ENCODE measurements around the gene TUBB. TPM values are rescaled to one million over a fixed set of nuclear protein-coding genes. Genes with fewer than 3 reads are reported as not detected.
A peak's percentile ranks its signal among the peaks of the same experiment; 100 is the strongest.

TUBB gene
- total and polyA plus RNA-seq, 9 of the 15 experiments (the other 6 are each of a cell fraction or from before 2014, with no cell fraction given): 971 to 2,870 (median 1,478) TPM

DNA sequence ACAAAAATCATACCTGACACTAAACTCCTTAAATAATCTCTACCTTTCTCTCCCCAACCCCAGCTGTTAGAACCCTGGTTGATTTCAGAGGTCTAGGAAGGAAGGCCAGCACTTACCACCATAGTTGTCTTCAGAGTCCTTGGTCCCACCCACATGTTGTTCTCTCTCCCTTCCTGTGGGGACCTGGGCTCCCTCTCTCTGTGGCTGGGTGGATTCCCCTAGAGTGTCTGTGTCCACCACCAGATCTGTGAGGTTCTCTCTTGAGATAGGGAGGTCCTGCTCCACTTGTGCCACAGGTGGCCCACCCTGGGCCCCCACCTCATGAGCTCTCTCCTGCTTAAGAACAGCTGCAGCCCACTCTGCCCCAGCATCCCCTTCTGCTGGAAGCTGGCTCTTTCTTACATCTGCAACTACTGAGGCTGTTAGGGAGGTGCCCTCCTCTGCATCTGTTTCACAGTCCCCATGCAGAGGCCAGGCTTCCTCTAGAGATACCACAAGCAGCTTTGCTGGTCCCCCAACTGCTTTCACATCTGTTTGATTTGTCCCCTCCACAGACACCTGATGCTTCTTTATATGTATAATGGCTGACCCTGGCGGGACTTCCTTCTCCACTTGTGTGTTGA is 8.3 kb upstream of the TUBB start:
- H3K27me3 ChIP-seq (ENCODE audit: control insufficient read depth in 2 of 2, insufficient read depth in 2 of 2, low read length in 2 of 2): no peaks in the 10 kb centered on the region
- no peaks in the 10 kb centered on the region for H3K9me1 ChIP-seq (ENCODE audit: control insufficient read depth, insufficient read depth, low read length)
- no TSS peak for BruUV-seq (replicated peaks)
- intact Hi-C loops (cut with micrococcal nuclease): no loop called here
- no peak overlapping the region for H3K27ac ChIP-seq (ENCODE audit: extremely low read depth, low read depth, low read length)
- 90% methylated on average over 1 of the region's 1 CpG for WGBS (ENCODE audit: insufficient coverage, low coverage, missing lambda C conversion rate)
- H4K20me1 ChIP-seq (replicated peaks; ENCODE audit: control insufficient read depth, insufficient read depth, low read length): no peaks in the 10 kb centered on the region
- ATAC-seq: peak; percentile 8; the same call in 1 of the 3 replicates
- H3K79me2 ChIP-seq (ENCODE audit: control insufficient read depth, insufficient read depth, low read length): peaks cover 30% of the 10 kb centered on the region
- H2AFZ ChIP-seq (ENCODE audit: low read depth, low read length): no peak overlapping the region
- H3K4me1 ChIP-seq (replicated peaks in 1 of 2; ENCODE audit: control insufficient read depth in 2 of 2, insufficient read depth in 2 of 2, low read length in 2 of 2): peaks cover 4 to 10% of the 10 kb centered on the region in 2 experiments; a peak in 3 of 5 replicates
- FAIRE-seq: no peak
- H3K4me2 ChIP-seq (ENCODE audit: insufficient read depth, low read length): no peak overlapping the region
- no peaks in the 10 kb centered on the region for H3K9me3 ChIP-seq (replicated peaks; ENCODE audit: control insufficient read depth, insufficient read depth, low read depth, low read length)
- in situ Hi-C loops (cut with MboI): no loop called here
- POLR2A ChIA-PET: interaction anchor here (0.7 to 27.1 kb wide), 6 partner anchors 10 to 245 kb away, joined by 3 to 524 read pairs (median 4); partner anchors contain the start of gene NRM
- DNase-seq (ENCODE audit: extremely low read depth in 1 of 4, low spot score in 3 of 4): peak in 1 of 4 experiments; percentile 8
- H3K9ac ChIP-seq (ENCODE audit: insufficient read depth in 1 of 2, low read depth in 2 of 2, low read length in 2 of 2): 0 out of 4 replicates have a peak overlapping the region, but pooled peaks of 1 of the 2 experiments have one; percentile 39
- CTCF ChIA-PET (ENCODE audit: low intra/inter-chr PET ratio): no interaction called here
- H3K36me3 ChIP-seq (ENCODE audit: control insufficient read depth, insufficient read depth, low read length): peaks cover 79% of the 10 kb centered on the region
- TF ChIP-seq NFRKB (IDR thresholded peaks at IDR 0.05; ENCODE audit: low read depth): no peak
- TF ChIP-seq, protein P1, sequence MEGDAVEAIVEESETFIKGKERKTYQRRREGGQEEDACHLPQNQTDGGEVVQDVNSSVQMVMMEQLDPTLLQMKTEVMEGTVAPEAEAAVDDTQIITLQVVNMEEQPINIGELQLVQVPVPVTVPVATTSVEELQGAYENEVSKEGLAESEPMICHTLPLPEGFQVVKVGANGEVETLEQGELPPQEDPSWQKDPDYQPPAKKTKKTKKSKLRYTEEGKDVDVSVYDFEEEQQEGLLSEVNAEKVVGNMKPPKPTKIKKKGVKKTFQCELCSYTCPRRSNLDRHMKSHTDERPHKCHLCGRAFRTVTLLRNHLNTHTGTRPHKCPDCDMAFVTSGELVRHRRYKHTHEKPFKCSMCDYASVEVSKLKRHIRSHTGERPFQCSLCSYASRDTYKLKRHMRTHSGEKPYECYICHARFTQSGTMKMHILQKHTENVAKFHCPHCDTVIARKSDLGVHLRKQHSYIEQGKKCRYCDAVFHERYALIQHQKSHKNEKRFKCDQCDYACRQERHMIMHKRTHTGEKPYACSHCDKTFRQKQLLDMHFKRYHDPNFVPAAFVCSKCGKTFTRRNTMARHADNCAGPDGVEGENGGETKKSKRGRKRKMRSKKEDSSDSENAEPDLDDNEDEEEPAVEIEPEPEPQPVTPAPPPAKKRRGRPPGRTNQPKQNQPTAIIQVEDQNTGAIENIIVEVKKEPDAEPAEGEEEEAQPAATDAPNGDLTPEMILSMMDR (IDR thresholded peaks at IDR 0.05 in 2 of 3, conservative IDR thresholded peaks at IDR 0.05 in 1 of 3; ENCODE audit: insufficient read depth in 2 of 3, low read depth in 1 of 3, low read length in 3 of 3): no peak
- no peak for TF ChIP-seq ETV5 (CRISPR knock-in tag; IDR thresholded peaks at IDR 0.05; ENCODE audit: low read depth)
- TF ChIP-seq, protein P2, sequence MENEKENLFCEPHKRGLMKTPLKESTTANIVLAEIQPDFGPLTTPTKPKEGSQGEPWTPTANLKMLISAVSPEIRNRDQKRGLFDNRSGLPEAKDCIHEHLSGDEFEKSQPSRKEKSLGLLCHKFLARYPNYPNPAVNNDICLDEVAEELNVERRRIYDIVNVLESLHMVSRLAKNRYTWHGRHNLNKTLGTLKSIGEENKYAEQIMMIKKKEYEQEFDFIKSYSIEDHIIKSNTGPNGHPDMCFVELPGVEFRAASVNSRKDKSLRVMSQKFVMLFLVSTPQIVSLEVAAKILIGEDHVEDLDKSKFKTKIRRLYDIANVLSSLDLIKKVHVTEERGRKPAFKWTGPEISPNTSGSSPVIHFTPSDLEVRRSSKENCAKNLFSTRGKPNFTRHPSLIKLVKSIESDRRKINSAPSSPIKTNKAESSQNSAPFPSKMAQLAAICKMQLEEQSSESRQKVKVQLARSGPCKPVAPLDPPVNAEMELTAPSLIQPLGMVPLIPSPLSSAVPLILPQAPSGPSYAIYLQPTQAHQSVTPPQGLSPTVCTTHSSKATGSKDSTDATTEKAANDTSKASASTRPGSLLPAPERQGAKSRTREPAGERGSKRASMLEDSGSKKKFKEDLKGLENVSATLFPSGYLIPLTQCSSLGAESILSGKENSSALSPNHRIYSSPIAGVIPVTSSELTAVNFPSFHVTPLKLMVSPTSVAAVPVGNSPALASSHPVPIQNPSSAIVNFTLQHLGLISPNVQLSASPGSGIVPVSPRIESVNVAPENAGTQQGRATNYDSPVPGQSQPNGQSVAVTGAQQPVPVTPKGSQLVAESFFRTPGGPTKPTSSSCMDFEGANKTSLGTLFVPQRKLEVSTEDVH (IDR thresholded peaks at IDR 0.05; ENCODE audit: low read depth, partially characterized antibody): peak; percentile 19
- no peak for TF ChIP-seq ETS2 (tag; IDR thresholded peaks at IDR 0.05; ENCODE audit: borderline replicate concordance, poor library complexity, severe bottlenecking)
- TF ChIP-seq, protein P3, sequence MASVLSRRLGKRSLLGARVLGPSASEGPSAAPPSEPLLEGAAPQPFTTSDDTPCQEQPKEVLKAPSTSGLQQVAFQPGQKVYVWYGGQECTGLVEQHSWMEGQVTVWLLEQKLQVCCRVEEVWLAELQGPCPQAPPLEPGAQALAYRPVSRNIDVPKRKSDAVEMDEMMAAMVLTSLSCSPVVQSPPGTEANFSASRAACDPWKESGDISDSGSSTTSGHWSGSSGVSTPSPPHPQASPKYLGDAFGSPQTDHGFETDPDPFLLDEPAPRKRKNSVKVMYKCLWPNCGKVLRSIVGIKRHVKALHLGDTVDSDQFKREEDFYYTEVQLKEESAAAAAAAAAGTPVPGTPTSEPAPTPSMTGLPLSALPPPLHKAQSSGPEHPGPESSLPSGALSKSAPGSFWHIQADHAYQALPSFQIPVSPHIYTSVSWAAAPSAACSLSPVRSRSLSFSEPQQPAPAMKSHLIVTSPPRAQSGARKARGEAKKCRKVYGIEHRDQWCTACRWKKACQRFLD (CRISPR knock-in tag; IDR thresholded peaks at IDR 0.05): no peak
- TF ChIP-seq ELF1 (tag; IDR thresholded peaks at IDR 0.05): no peak
- TF ChIP-seq, protein P4, sequence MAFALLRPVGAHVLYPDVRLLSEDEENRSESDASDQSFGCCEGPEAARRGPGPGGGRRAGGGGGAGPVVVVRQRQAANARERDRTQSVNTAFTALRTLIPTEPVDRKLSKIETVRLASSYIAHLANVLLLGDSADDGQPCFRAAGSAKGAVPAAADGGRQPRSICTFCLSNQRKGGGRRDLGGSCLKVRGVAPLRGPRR (CRISPR knock-in tag; IDR thresholded peaks at IDR 0.05): no peak
- H3K4me3 ChIP-seq: no peak overlapping the region

All from K562 (cell line).